ENCODE data around the gene STAT5B. TPM values are rescaled to one million over a fixed set of nuclear protein-coding genes. Genes with fewer than 3 reads are reported as not detected.
A peak's percentile ranks its signal among the peaks of the same experiment; 100 is the strongest.

STAT5B gene
- total and polyA plus RNA-seq, 2 of the 13 experiments (the other 11 are each of a cell fraction or from before 2014, with no cell fraction given), result 21.0 to 42.8 TPM

DNA sequence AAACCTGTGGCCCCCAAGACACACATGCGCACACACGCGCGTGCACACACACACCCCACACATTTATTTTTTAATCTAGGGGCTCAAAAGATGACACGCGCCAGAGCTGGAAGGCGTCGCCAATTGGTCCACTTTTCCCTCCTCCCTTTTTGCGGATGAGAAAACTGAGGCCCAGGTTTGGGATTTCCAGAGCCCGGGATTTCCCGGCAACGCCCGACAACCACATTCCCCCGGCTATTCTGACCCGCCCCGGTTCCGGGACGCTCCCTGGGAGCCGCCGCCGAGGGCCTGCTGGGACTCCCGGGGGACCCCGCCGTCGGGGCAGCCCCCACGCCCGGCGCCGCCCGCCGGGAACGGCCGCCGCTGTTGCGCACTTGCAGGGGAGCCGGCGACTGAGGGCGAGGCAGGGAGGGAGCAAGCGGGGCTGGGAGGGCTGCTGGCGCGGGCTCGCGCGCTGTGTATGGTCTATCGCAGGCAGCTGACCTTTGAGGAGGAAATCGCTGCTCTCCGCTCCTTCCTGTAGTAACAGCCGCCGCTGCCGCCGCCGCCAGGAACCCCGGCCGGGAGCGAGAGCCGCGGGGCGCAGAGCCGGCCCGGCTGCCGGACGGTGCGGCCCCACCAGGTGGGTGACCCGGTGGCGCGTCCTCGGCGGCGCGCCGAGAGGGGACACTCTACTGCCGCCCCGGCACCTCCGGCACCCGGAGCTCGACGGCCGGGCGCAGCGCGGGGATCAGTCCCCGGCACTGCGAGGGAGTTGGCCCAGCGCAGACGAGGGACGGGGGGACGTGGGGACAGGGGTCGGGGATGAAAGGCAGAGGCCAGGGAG lies 12.0 kb upstream of the STAT5B start, which contains the start of gene STAT5A (continued):
- TF ChIP-seq, protein P1, sequence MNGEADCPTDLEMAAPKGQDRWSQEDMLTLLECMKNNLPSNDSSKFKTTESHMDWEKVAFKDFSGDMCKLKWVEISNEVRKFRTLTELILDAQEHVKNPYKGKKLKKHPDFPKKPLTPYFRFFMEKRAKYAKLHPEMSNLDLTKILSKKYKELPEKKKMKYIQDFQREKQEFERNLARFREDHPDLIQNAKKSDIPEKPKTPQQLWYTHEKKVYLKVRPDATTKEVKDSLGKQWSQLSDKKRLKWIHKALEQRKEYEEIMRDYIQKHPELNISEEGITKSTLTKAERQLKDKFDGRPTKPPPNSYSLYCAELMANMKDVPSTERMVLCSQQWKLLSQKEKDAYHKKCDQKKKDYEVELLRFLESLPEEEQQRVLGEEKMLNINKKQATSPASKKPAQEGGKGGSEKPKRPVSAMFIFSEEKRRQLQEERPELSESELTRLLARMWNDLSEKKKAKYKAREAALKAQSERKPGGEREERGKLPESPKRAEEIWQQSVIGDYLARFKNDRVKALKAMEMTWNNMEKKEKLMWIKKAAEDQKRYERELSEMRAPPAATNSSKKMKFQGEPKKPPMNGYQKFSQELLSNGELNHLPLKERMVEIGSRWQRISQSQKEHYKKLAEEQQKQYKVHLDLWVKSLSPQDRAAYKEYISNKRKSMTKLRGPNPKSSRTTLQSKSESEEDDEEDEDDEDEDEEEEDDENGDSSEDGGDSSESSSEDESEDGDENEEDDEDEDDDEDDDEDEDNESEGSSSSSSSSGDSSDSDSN (CRISPR knock-in tag; IDR thresholded peaks at IDR 0.05), result peak; percentile 86; the same call in 1 of the 2 replicates
- peak; percentile 99 for TF ChIP-seq ZSCAN25 (CRISPR knock-in tag; IDR thresholded peaks at IDR 0.05)
- no peak for TF ChIP-seq THAP11 (CRISPR knock-in tag; IDR thresholded peaks at IDR 0.05)
- TF ChIP-seq, protein P2, sequence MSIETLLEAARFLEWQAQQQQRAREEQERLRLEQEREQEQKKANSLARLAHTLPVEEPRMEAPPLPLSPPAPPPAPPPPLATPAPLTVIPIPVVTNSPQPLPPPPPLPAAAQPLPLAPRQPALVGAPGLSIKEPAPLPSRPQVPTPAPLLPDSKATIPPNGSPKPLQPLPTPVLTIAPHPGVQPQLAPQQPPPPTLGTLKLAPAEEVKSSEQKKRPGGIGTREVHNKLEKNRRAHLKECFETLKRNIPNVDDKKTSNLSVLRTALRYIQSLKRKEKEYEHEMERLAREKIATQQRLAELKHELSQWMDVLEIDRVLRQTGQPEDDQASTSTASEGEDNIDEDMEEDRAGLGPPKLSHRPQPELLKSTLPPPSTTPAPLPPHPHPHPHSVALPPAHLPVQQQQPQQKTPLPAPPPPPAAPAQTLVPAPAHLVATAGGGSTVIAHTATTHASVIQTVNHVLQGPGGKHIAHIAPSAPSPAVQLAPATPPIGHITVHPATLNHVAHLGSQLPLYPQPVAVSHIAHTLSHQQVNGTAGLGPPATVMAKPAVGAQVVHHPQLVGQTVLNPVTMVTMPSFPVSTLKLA (IDR thresholded peaks at IDR 0.05), result no peak
- no peak for TF ChIP-seq NFIB (CRISPR knock-in tag; IDR thresholded peaks at IDR 0.05; ENCODE audit: borderline replicate concordance)
- TF ChIP-seq, protein P3, sequence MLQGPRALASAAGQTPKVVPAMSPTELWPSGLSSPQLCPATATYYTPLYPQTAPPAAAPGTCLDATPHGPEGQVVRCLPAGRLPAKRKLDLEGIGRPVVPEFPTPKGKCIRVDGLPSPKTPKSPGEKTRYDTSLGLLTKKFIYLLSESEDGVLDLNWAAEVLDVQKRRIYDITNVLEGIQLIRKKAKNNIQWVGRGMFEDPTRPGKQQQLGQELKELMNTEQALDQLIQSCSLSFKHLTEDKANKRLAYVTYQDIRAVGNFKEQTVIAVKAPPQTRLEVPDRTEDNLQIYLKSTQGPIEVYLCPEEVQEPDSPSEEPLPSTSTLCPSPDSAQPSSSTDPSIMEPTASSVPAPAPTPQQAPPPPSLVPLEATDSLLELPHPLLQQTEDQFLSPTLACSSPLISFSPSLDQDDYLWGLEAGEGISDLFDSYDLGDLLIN (CRISPR knock-in tag; IDR thresholded peaks at IDR 0.05; ENCODE audit: borderline replicate concordance), result no peak
- TF ChIP-seq ZNF451 (CRISPR knock-in tag; IDR thresholded peaks at IDR 0.05), result peak; percentile 66; the same call in 1 of the 2 replicates
- TF ChIP-seq, protein P4, sequence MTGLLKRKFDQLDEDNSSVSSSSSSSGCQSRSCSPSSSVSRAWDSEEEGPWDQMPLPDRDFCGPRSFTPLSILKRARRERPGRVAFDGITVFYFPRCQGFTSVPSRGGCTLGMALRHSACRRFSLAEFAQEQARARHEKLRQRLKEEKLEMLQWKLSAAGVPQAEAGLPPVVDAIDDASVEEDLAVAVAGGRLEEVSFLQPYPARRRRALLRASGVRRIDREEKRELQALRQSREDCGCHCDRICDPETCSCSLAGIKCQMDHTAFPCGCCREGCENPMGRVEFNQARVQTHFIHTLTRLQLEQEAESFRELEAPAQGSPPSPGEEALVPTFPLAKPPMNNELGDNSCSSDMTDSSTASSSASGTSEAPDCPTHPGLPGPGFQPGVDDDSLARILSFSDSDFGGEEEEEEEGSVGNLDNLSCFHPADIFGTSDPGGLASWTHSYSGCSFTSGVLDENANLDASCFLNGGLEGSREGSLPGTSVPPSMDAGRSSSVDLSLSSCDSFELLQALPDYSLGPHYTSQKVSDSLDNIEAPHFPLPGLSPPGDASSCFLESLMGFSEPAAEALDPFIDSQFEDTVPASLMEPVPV (CRISPR knock-in tag; IDR thresholded peaks at IDR 0.05), result peak; percentile 37; the same call in 1 of the 2 replicates
- peak; percentile 20; the same call in 1 of the 2 replicates for TF ChIP-seq ELF3 (CRISPR knock-in tag; IDR thresholded peaks at IDR 0.05)
- TF ChIP-seq SRSF9 (IDR thresholded peaks at IDR 0.05; ENCODE audit: borderline replicate concordance, insufficient read depth, low read depth, low read length, poor library complexity, severe bottlenecking), result no peak
- no peak for TF ChIP-seq FOXC1 (CRISPR knock-in tag; IDR thresholded peaks at IDR 0.05; ENCODE audit: borderline replicate concordance)
- TF ChIP-seq SKI (IDR thresholded peaks at IDR 0.05; ENCODE audit: partially characterized antibody), result peak; percentile 31
- no peak for TF ChIP-seq NFRKB (IDR thresholded peaks at IDR 0.05)
- no peak for TF ChIP-seq PRPF4 (IDR thresholded peaks at IDR 0.05; ENCODE audit: low read depth, low read length, poor library complexity, severe bottlenecking)
- TF ChIP-seq ATF7 (IDR thresholded peaks at IDR 0.05), result no peak
- TF ChIP-seq ATF7 (CRISPR knock-in tag; IDR thresholded peaks at IDR 0.05), result no peak
- peak; percentile 64; the same call in 1 of the 2 replicates for TF ChIP-seq HOXA3 (CRISPR knock-in tag; IDR thresholded peaks at IDR 0.05)
- no peak for TF ChIP-seq ZNF567 (CRISPR knock-in tag; IDR thresholded peaks at IDR 0.05; ENCODE audit: borderline replicate concordance)
- no peak for TF ChIP-seq ZBTB1 (CRISPR knock-in tag; IDR thresholded peaks at IDR 0.05; ENCODE audit: borderline replicate concordance)
- 0 out of 2 replicates have a peak, but pooled peaks have one; percentile 56 for TF ChIP-seq ZNF234 (CRISPR knock-in tag; conservative IDR thresholded peaks at IDR 0.05)
- no peak for TF ChIP-seq SP4 (CRISPR knock-in tag; IDR thresholded peaks at IDR 0.05)
- peak; percentile 39; the same call in 1 of the 2 replicates for TF ChIP-seq ZFY (CRISPR knock-in tag; IDR thresholded peaks at IDR 0.05)
